Activated CD8-positive, alpha-beta T cell treated with anti-CD3 and anti-CD28 coated beads for 36 hours (primary cell): ENCODE measurements around the gene WDR26. TPM values are rescaled to one million over a fixed set of nuclear protein-coding genes. Genes with fewer than 3 reads are reported as not detected.
A peak's percentile ranks its signal among the peaks of the same experiment; 100 is the strongest.

Experiments used
- ATAC-seq: fragments of 200-7000 bp; cut with Tn5 transposase; one replicate; pipeline ENCODE4 v1.10.0; 2021; ENCODE audit warnings: mild to moderate bottlenecking, moderate library complexity
- CTCF ChIA-PET: fragments of 350-600 bp; sonication (Branson Sonifier 250); formaldehyde crosslinking; loops from one replicate; lab custom pipeline; 2021; ENCODE audit warnings: antibody characterized with exemption; lab: Charles Lee
- POLR2A ChIA-PET: fragments of 350-600 bp; sonication (Branson Sonifier 250); formaldehyde crosslinking; loops from one replicate; lab custom pipeline; 2021; ENCODE audit warnings: antibody characterized with exemption; lab: Charles Lee
- DNase-seq: peaks from one replicate; pipeline ENCODE4 v3.0.0-alpha.2; 2020
- H3K27ac Mint-ChIP-seq: one replicate; pipeline ENCODE4 v1.8.0; 2021; ENCODE audit warnings: mild to moderate bottlenecking, mixed read lengths
- H3K27me3 Mint-ChIP-seq: one replicate; pipeline ENCODE4 v1.8.0; 2021; ENCODE audit warnings: mixed read lengths
- H3K36me3 Mint-ChIP-seq: one replicate; pipeline ENCODE4 v1.8.0; 2021; ENCODE audit warnings: low read depth, mixed read lengths
- H3K4me1 Mint-ChIP-seq: one replicate; pipeline ENCODE4 v1.8.0; 2021; ENCODE audit warnings: low read depth, mixed read lengths
- H3K4me3 Mint-ChIP-seq: one replicate; pipeline ENCODE4 v1.8.0; 2021; ENCODE audit warnings: mild to moderate bottlenecking, moderate library complexity, mixed read lengths
- H3K9me3 Mint-ChIP-seq: one replicate; pipeline ENCODE4 v1.8.0; 2021; ENCODE audit warnings: mixed read lengths
- CTCF ChIP-seq: fragments of 200-600 bp; IDR thresholded peaks from one replicate; pipeline ENCODE4 v1.8.0; 2022; ENCODE audit warnings: antibody characterized with exemption, mild to moderate bottlenecking
- intact Hi-C: fragments of 100-400 bp; cut with micrococcal nuclease; formaldehyde crosslinking; loops from one replicate; pipeline ENCODE4 v1.10.0; 2022
- total RNA-seq, 2 experiments: library from RNA; stranded (reverse); gene quantifications; one replicate each; pipeline ENCODE4 v1.2.3, GENCODE V29; 2021

WDR26 gene
- total RNA-seq, 2 experiments from 2014 or later = 75.2 to 75.8 TPM

- Mint-ChIP-seq H3K27me3 (no peaks in the 10 kb centered on the region), H3K4me3 (no peak overlapping the region), H3K27ac (no peak overlapping the region), H3K4me1 (peaks cover 21% of the 10 kb centered on the region), H3K36me3 (peaks cover 47% of the 10 kb centered on the region), H3K9me3 (no peaks in the 10 kb centered on the region)
- TF ChIP-seq CTCF = no peak
- no peak for ATAC-seq
- POLR2A ChIA-PET = interaction anchor here (0.7 kb wide), 1 partner anchor 321 kb away, joined by 3 read pairs; no protein-coding TSS in a partner anchor
- no peak for DNase-seq
- intact Hi-C loops = no loop called here
- CTCF ChIA-PET = no interaction called here
Measured at GRCh38 chr1:224420106-224420505, 14.5 kb downstream of the WDR26 start.

- Mint-ChIP-seq H3K36me3 (peaks cover 30% of the 10 kb centered on the region), H3K4me3 (no peak overlapping the region), H3K27me3 (no peaks in the 10 kb centered on the region), H3K27ac (peak overlapping the region; percentile 39), H3K4me1 (peaks cover 13% of the 10 kb centered on the region), H3K9me3 (no peaks in the 10 kb centered on the region)
- intact Hi-C loops = no loop called here
- TF ChIP-seq CTCF = no peak
- CTCF ChIA-PET = interaction anchor here (1.0 to 1.5 kb wide), 2 partner anchors 19 to 21 kb away, joined by 3 read pairs; no protein-coding TSS in a partner anchor
- POLR2A ChIA-PET = interaction anchor here (1.2 to 1.4 kb wide), 2 partner anchors 13 to 20 kb away, joined by 3 to 4 read pairs; no protein-coding TSS in a partner anchor
- DNase-seq (no peak), ATAC-seq (peak; percentile 34)
Measured at GRCh38 chr1:224411766-224412165, 22.8 kb downstream of the WDR26 start.

GRCh38 chr1:224408294-224408590, 26.4 kb downstream of the WDR26 start:
- ChIA-PET POLR2A (interaction anchor here (0.8 kb wide), 1 partner anchor 9 kb away, joined by 3 read pairs; no protein-coding TSS in a partner anchor), CTCF (interaction anchor here (0.8 to 1.3 kb wide), 2 partner anchors 9 to 13 kb away, joined by 3 to 4 read pairs; no protein-coding TSS in a partner anchor)
- TF ChIP-seq CTCF = no peak
- intact Hi-C loops = no loop called here
- Mint-ChIP-seq H3K27ac (no peak overlapping the region), H3K9me3 (no peaks in the 10 kb centered on the region), H3K4me1 (peaks cover 23% of the 10 kb centered on the region), H3K4me3 (no peak overlapping the region), H3K27me3 (no peaks in the 10 kb centered on the region), H3K36me3 (peaks cover 38% of the 10 kb centered on the region)
- ATAC-seq (no peak), DNase-seq (no peak)

GRCh38 chr1:224407571-224408293, 26.9 kb downstream of the WDR26 start:
- POLR2A ChIA-PET = interaction anchor here (0.8 to 1.4 kb wide), 2 partner anchors 9 to 27 kb away, joined by 3 to 4 read pairs; partner anchors contain the start of gene WDR26
- ATAC-seq = no peak
- CTCF ChIA-PET = interaction anchor here (0.8 to 1.3 kb wide), 2 partner anchors 10 to 14 kb away, joined by 3 to 4 read pairs; no protein-coding TSS in a partner anchor
- TF ChIP-seq CTCF = no peak
- Mint-ChIP-seq H3K36me3 (peaks cover 38% of the 10 kb centered on the region), H3K27me3 (no peaks in the 10 kb centered on the region), H3K27ac (no peak overlapping the region), H3K4me1 (peaks cover 24% of the 10 kb centered on the region), H3K4me3 (no peak overlapping the region), H3K9me3 (no peaks in the 10 kb centered on the region)
- no peak for DNase-seq
- intact Hi-C loops = no loop called here

GRCh38 chr1:224406216-224406615, 28.4 kb downstream of the WDR26 start:
- no peaks in the 10 kb centered on the region for H3K27me3 Mint-ChIP-seq
- H3K27ac Mint-ChIP-seq = peak overlapping the region; percentile 60
- POLR2A ChIA-PET = interaction anchor here (1.0 to 1.1 kb wide), 2 partner anchors 8 to 12 kb away, joined by 3 read pairs; no protein-coding TSS in a partner anchor
- no peak for TF ChIP-seq CTCF
- ATAC-seq = no peak
- DNase-seq = no peak
- intact Hi-C loops = no loop called here
- H3K4me1 Mint-ChIP-seq = peaks cover 32% of the 10 kb centered on the region
- CTCF ChIA-PET = interaction anchor here (0.6 kb wide), 1 partner anchor 109 kb away, joined by 3 read pairs; no protein-coding TSS in a partner anchor
- no peak overlapping the region for H3K4me3 Mint-ChIP-seq
- H3K9me3 Mint-ChIP-seq = no peaks in the 10 kb centered on the region
- peaks cover 40% of the 10 kb centered on the region for H3K36me3 Mint-ChIP-seq
